ENCODE data around the gene SLC36A3. TPM values are rescaled to one million over a fixed set of nuclear protein-coding genes. Genes with fewer than 3 reads are reported as not detected.

Gene SLC36A3
- total and polyA plus RNA-seq, 2 of the 8 experiments (the other 6 are each of a cell fraction or from before 2014, with no cell fraction given), result not detected

- Histone ChIP-seq H3K9ac (replicated peaks in 1 of 4; ENCODE audit: extremely low read depth in 1 of 4, low read depth in 3 of 4, low read length in 3 of 4) (peak overlapping the region; percentile 51 to 86 (median 56); a peak in 6 of 7 replicates), H4K20me1 (replicated peaks in 1 of 2; ENCODE audit: control insufficient read depth in 1 of 2, insufficient read depth in 2 of 2, low read length in 2 of 2) (no peaks in the 10 kb centered on the region), H3K36me3 (ENCODE audit: control insufficient read depth in 2 of 4, insufficient read depth in 4 of 4, low read length in 3 of 4) (no peaks in the 10 kb centered on the region; a peak in 1 of 8 replicates), H2AK5ac (ENCODE audit: low read depth, low read length) (no peak overlapping the region), H3K56ac (replicated peaks; ENCODE audit: insufficient read length, low read depth, low read length) (peak overlapping the region; percentile 67), H2AFZ (ENCODE audit: low read length) (no peak overlapping the region), H4K5ac (ENCODE audit: insufficient read length, low read depth, low read length) (no peak overlapping the region), H3K4ac (replicated peaks; ENCODE audit: insufficient read length, low read depth, low read length) (no peak overlapping the region), H3K9me3 (ENCODE audit: insufficient read depth in 2 of 2, low read depth in 1 of 2, low read length in 1 of 2) (no peaks in the 10 kb centered on the region), H2BK12ac (ENCODE audit: low read depth, low read length) (peak overlapping the region; percentile 18; the same call in 1 of the 2 replicates), H3K18ac (ENCODE audit: extremely low read depth, low read length) (0 out of 2 replicates have a peak overlapping the region, but pooled peaks have one; percentile 36), H3K79me2 (ENCODE audit: control insufficient read depth in 1 of 2, insufficient read depth in 2 of 2, low read length in 2 of 2) (peaks cover 0 to 8% of the 10 kb centered on the region in 2 experiments; a peak in 2 of 4 replicates), H3K4me1 (replicated peaks in 1 of 4; ENCODE audit: control insufficient read depth in 3 of 4, insufficient read depth in 4 of 4, low read length in 3 of 4) (peaks cover 0 to 12% (median 5%) of the 10 kb centered on the region in 4 experiments), H3K27me3 (replicated peaks in 1 of 4; ENCODE audit: control insufficient read depth in 3 of 4, extremely low read depth in 1 of 4, insufficient read depth in 3 of 4, low read length in 3 of 4) (no peaks in the 10 kb centered on the region), H3K4me2 (ENCODE audit: insufficient read depth in 1 of 2, low read depth in 2 of 2, low read length in 2 of 2) (peak overlapping the region; percentile 85 to 99), H3K23ac (ENCODE audit: insufficient read length) (no peak overlapping the region), H3K27ac (ENCODE audit: low read depth, low read length) (no peak overlapping the region), H2BK20ac (ENCODE audit: low read length) (no peak overlapping the region), H4K91ac (replicated peaks; ENCODE audit: insufficient read length, low read length) (no peak overlapping the region), H3K23me2 (ENCODE audit: low read depth, low read length) (peaks cover 6% of the 10 kb centered on the region; the same call in 1 of the 2 replicates), H4K8ac (ENCODE audit: extremely low read depth, insufficient read depth, low read length) (no peak overlapping the region), H2BK5ac (ENCODE audit: low read depth, low read length) (no peak overlapping the region), H3K79me1 (ENCODE audit: low read depth, low read length) (no peaks in the 10 kb centered on the region), H2BK120ac (replicated peaks; ENCODE audit: low read depth, low read length) (no peak overlapping the region), H2BK15ac (ENCODE audit: low read length) (no peak overlapping the region), H3K4me3 (ENCODE audit: extremely low read depth in 1 of 4, insufficient read depth in 2 of 4, low read depth in 3 of 4, low read length in 4 of 4) (peak overlapping the region; percentile 72 to 84 (median 74)), H3K14ac (ENCODE audit: insufficient read length) (peak overlapping the region; percentile 5)
- ChIA-PET CTCF (ENCODE audit: partially characterized antibody) (interaction anchor here (1.0 to 2.2 kb wide), 8 partner anchors 11 to 486 kb away, joined by 3 to 9 read pairs (median 4); partner anchors contain the start of gene CCDC69), POLR2A (ENCODE audit: partially characterized antibody) (interaction anchor here (0.8 to 1.2 kb wide), 4 partner anchors 19 to 517 kb away, joined by 3 read pairs; partner anchors contain the start of gene G3BP1)
- FAIRE-seq (no peak), DNase-seq (ENCODE audit: low read depth in 1 of 2, low spot score in 2 of 2) (no peak)
- WGBS, 2 experiments (ENCODE audit: extremely low coverage in 1 of 2, insufficient coverage in 1 of 2, insufficient read length in 1 of 2, insufficient replicate concordance in 2 of 2, low coverage in 1 of 2, low lambda C conversion rate in 2 of 2, missing lambda C conversion rate in 1 of 2), result 49% methylated on average over 5 of the region's 5 CpGs; no CpG with 5 or more reads in 1 of the 2 experiments
Measured at GRCh38 chr5:151253605-151253950, 50.0 kb downstream of the SLC36A3 start.

All from H1 (cell line).